PC-3 (cell line): Measurements from ENCODE around the gene RBP2.

ENCODE experiments used
- EZH2 ChIP-seq: fragments of 300-600 bp; sonication (generic); IDR thresholded peaks from one replicate; pipeline ENCODE4 v1.6.1; 2017; ENCODE audit warnings: antibody characterized with exemption, mild to moderate bottlenecking, low read length; ENCODE audit not compliant: unreplicated experiment
- EZH2phosphoT487 ChIP-seq: fragments of 300-600 bp; sonication (generic); IDR thresholded peaks from 2 replicates; pipeline ENCODE4 v1.6.1; 2018; ENCODE audit warnings: mild to moderate bottlenecking, antibody characterized with exemption, low read length, borderline replicate concordance
- TF ChIP-seq, protein P1 (sequence below): fragments of 300-600 bp; sonication (generic); conservative IDR thresholded peaks from 2 replicates; pipeline ENCODE4 v1.5.1; 2017; ENCODE audit warnings: antibody characterized with exemption, low read depth, mild to moderate bottlenecking, low read length

DNA sequence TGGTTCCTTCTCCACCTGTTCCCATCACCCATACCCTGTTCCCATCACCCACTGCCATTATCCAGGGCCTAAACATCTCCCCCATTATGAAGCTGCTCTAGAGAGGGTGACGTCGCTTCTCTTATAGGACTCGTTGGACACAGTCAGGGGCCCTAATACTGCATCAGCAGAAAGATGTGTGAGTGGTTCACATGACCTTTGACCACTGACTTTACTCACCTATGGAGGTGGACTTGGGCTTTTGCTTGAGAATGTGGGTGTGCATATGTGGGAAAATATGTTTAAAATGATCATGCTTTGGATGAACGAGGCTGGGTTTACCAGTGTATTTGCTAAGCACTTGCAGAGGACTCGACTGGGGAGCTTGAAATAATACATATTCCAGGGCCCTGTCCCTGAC, 26.8 kb downstream of the RBP2 start:
- TF ChIP-seq, protein P1, sequence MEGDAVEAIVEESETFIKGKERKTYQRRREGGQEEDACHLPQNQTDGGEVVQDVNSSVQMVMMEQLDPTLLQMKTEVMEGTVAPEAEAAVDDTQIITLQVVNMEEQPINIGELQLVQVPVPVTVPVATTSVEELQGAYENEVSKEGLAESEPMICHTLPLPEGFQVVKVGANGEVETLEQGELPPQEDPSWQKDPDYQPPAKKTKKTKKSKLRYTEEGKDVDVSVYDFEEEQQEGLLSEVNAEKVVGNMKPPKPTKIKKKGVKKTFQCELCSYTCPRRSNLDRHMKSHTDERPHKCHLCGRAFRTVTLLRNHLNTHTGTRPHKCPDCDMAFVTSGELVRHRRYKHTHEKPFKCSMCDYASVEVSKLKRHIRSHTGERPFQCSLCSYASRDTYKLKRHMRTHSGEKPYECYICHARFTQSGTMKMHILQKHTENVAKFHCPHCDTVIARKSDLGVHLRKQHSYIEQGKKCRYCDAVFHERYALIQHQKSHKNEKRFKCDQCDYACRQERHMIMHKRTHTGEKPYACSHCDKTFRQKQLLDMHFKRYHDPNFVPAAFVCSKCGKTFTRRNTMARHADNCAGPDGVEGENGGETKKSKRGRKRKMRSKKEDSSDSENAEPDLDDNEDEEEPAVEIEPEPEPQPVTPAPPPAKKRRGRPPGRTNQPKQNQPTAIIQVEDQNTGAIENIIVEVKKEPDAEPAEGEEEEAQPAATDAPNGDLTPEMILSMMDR, result no peak
- TF ChIP-seq EZH2phosphoT487 (no peak), EZH2 (no peak)
